CD4-positive, alpha-beta T cell (primary cell): ENCODE results near the gene SNCG. TPM values are rescaled to one million over a fixed set of nuclear protein-coding genes. Genes with fewer than 3 reads are reported as not detected.

ENCODE experiments used
- ATAC-seq: fragments of 200-7000 bp; cut with Tn5 transposase; one replicate; pipeline ENCODE4 v1.10.0; 2022; ENCODE audit warnings: mild to moderate bottlenecking; ENCODE audit not compliant: poor library complexity
- CTCF ChIA-PET: fragments of 350-600 bp; sonication (Branson Sonifier 250); formaldehyde crosslinking; loops from one replicate; lab custom pipeline; 2021; ENCODE audit warnings: antibody characterized with exemption, inconsistent platforms; lab: Charles Lee
- POLR2A ChIA-PET: fragments of 350-600 bp; sonication (Branson Sonifier 250); formaldehyde crosslinking; loops from one replicate; lab custom pipeline; 2021; ENCODE audit warnings: antibody characterized with exemption, inconsistent platforms; lab: Charles Lee
- DNase-seq, 14 experiments: peaks; one replicate each; pipeline ENCODE4 v3.0.0-alpha.2; 2013 to 2020; ENCODE audit warnings: mixed read lengths in 2 of 14
- H3K27ac ChIP-seq, 2 donors: one replicate each; pipeline versions ENCODE4 v1.5.1 to v1.7.0; 2013; ENCODE audit warnings: low read length in 2 of 2, low read depth in 1 of 2, mild to moderate bottlenecking in 1 of 2
- H3K27me3 ChIP-seq, 2 experiments: 1 replicate in 1 of 2; 2 replicates in 1 of 2; pipeline versions ENCODE4 v1.6.1 to v1.7.0; 2013; ENCODE audit warnings: low read length in 2 of 2, control low read depth in 1 of 2, mild to moderate bottlenecking in 1 of 2, moderate library complexity in 1 of 2; ENCODE audit not compliant: insufficient read depth in 2 of 2, control insufficient read depth in 1 of 2
- H3K36me3 ChIP-seq: one replicate; pipeline ENCODE4 v1.6.1; 2013; ENCODE audit warnings: low read length, control low read depth; ENCODE audit not compliant: insufficient read depth
- H3K4me1 ChIP-seq: one replicate; pipeline ENCODE4 v1.6.1; 2013; ENCODE audit warnings: low read length, control low read depth; ENCODE audit not compliant: insufficient read depth
- H3K4me3 ChIP-seq: one replicate; pipeline ENCODE4 v1.5.1; 2013; ENCODE audit warnings: mild to moderate bottlenecking, low read length, moderate library complexity
- H3K9me3 ChIP-seq, 2 experiments: 1 replicate in 1 of 2; 2 replicates in 1 of 2; pipeline versions ENCODE4 v1.6.1 to v1.7.0; 2013; ENCODE audit warnings: low read length in 2 of 2, mild to moderate bottlenecking in 2 of 2, control low read depth in 1 of 2, moderate library complexity in 1 of 2; ENCODE audit not compliant: control insufficient read depth in 1 of 2, insufficient read depth in 1 of 2
- H3K27ac Mint-ChIP-seq: one replicate; pipeline ENCODE4 v1.8.0; 2020; ENCODE audit warnings: mixed read lengths
- H3K27me3 Mint-ChIP-seq: one replicate; pipeline ENCODE4 v1.8.0; 2021; ENCODE audit warnings: mixed read lengths
- H3K36me3 Mint-ChIP-seq: one replicate; pipeline ENCODE4 v1.8.0; 2021; ENCODE audit warnings: low read depth, mixed read lengths
- H3K4me1 Mint-ChIP-seq: one replicate; pipeline ENCODE4 v1.8.0; 2021; ENCODE audit warnings: low read depth, mixed read lengths
- H3K4me3 Mint-ChIP-seq: one replicate; pipeline ENCODE4 v1.8.0; 2020; ENCODE audit warnings: mild to moderate bottlenecking, mixed read lengths
- H3K9me3 Mint-ChIP-seq: one replicate; pipeline ENCODE4 v1.8.0; 2020; ENCODE audit warnings: mixed read lengths
- CTCF ChIP-seq: fragments of 200-600 bp; IDR thresholded peaks from one replicate; pipeline ENCODE4 v1.8.0; 2022; ENCODE audit warnings: antibody characterized with exemption, mild to moderate bottlenecking
- intact Hi-C, 2 experiments: fragments of 100-400 bp; cut with DNase I in 1 of 2; cut with micrococcal nuclease in 1 of 2; formaldehyde crosslinking; loops; one replicate each; pipeline versions ENCODE4 v1.15.1 to v1.9.0; 2023 to 2025; cut with DNase I, micrococcal nuclease
- total RNA-seq, 174 experiments: library from RNA in 2 of 174; stranded (reverse) in 2 of 174; gene quantifications; one replicate each; pipeline ENCODE4 v1.2.3 and lab custom pipeline; 2021 to 2026

Gene SNCG
- total RNA-seq, 2 experiments from 2014 or later: not detected

GRCh38 chr10:86960863-86961434 lies 2.5 kb downstream of the SNCG start:
- ChIA-PET POLR2A (no interaction called here), CTCF (interaction anchor here (0.9 to 1.5 kb wide), 4 partner anchors 9 to 132 kb away, joined by 3 to 8 read pairs (median 6); no protein-coding TSS in a partner anchor)

GRCh38 chr10:86961481-86962091 lies 3.2 kb downstream of the SNCG start:
- CTCF ChIA-PET: no interaction called here
- intact Hi-C loops: loop anchor here (10.0 kb wide), 2 partner anchors 277 to 557 kb away; no protein-coding TSS in a partner anchor
- peaks cover 3% of the 10 kb centered on the region for H3K27me3 Mint-ChIP-seq
- H3K4me1 Mint-ChIP-seq: peaks cover 16% of the 10 kb centered on the region
- no peaks in the 10 kb centered on the region for H3K9me3 ChIP-seq
- TF ChIP-seq CTCF: no peak
- H3K4me1 ChIP-seq: peaks cover 39% of the 10 kb centered on the region
- ATAC-seq (no peak), DNase-seq (peak in 1 of 14 experiments; percentile 42)
- H3K4me3 ChIP-seq: no peak overlapping the region
- H3K4me3 Mint-ChIP-seq: no peak overlapping the region
- POLR2A ChIA-PET: no interaction called here
- H3K27me3 ChIP-seq: no peaks in the 10 kb centered on the region
- no peaks in the 10 kb centered on the region for H3K36me3 Mint-ChIP-seq
- H3K36me3 ChIP-seq: no peaks in the 10 kb centered on the region
- H3K27ac ChIP-seq: no peak overlapping the region
- H3K9me3 Mint-ChIP-seq: no peaks in the 10 kb centered on the region
- H3K27ac Mint-ChIP-seq: no peak overlapping the region

More at GRCh38 chr10:86960863-86961434, 2.5 kb downstream of the SNCG start:
- Histone ChIP-seq H3K27me3 (no peaks in the 10 kb centered on the region), H3K4me1 (peaks cover 38% of the 10 kb centered on the region), H3K9me3 (no peaks in the 10 kb centered on the region), H3K36me3 (no peaks in the 10 kb centered on the region), H3K27ac (no peak overlapping the region), H3K4me3 (no peak overlapping the region)
- TF ChIP-seq CTCF: no peak
- Mint-ChIP-seq H3K36me3 (no peaks in the 10 kb centered on the region), H3K9me3 (no peaks in the 10 kb centered on the region), H3K27me3 (peaks cover 3% of the 10 kb centered on the region), H3K4me3 (no peak overlapping the region), H3K4me1 (peaks cover 9% of the 10 kb centered on the region), H3K27ac (no peak overlapping the region)
- DNase-seq: peak in 3 of 14 experiments; percentile 1 to 11 (median 8)
- intact Hi-C loops: loop anchor here (10.0 kb wide), 2 partner anchors 276 to 556 kb away; no protein-coding TSS in a partner anchor
- ATAC-seq: no peak

- Mint-ChIP-seq H3K4me3 (no peak overlapping the region), H3K27me3 (peaks cover 3% of the 10 kb centered on the region), H3K36me3 (no peaks in the 10 kb centered on the region), H3K9me3 (no peaks in the 10 kb centered on the region), H3K4me1 (peaks cover 18% of the 10 kb centered on the region), H3K27ac (no peak overlapping the region)
- DNase-seq (peak in 1 of 14 experiments; percentile 29), ATAC-seq (no peak)
- Histone ChIP-seq H3K4me3 (no peak overlapping the region), H3K27ac (no peak overlapping the region), H3K27me3 (no peaks in the 10 kb centered on the region), H3K4me1 (peaks cover 42% of the 10 kb centered on the region), H3K9me3 (no peaks in the 10 kb centered on the region), H3K36me3 (no peaks in the 10 kb centered on the region)
- intact Hi-C loops: loop anchor here (10.0 kb wide), 2 partner anchors 278 to 558 kb away; no protein-coding TSS in a partner anchor
- no peak for TF ChIP-seq CTCF
- POLR2A ChIA-PET: interaction anchor here (0.7 kb wide), 1 partner anchor 26 kb away, joined by 3 read pairs; no protein-coding TSS in a partner anchor
- CTCF ChIA-PET: no interaction called here
Observed at GRCh38 chr10:86962136-86962980, 4.0 kb downstream of the SNCG start.
